Stimulated activated CD4-positive, alpha-beta T cell treated with anti-CD3 and anti-CD28 coated beads, Interleukin-12 subunit alpha, Interleukin-12 subunit beta, amount 100 ng/mL, for 4 hours (primary cell): ENCODE results near the gene TAF10.

Experiments used
- DNase-seq: peaks from one replicate; pipeline ENCODE4 v3.0.0-alpha.2; 2020

TAF10 gene

DNA sequence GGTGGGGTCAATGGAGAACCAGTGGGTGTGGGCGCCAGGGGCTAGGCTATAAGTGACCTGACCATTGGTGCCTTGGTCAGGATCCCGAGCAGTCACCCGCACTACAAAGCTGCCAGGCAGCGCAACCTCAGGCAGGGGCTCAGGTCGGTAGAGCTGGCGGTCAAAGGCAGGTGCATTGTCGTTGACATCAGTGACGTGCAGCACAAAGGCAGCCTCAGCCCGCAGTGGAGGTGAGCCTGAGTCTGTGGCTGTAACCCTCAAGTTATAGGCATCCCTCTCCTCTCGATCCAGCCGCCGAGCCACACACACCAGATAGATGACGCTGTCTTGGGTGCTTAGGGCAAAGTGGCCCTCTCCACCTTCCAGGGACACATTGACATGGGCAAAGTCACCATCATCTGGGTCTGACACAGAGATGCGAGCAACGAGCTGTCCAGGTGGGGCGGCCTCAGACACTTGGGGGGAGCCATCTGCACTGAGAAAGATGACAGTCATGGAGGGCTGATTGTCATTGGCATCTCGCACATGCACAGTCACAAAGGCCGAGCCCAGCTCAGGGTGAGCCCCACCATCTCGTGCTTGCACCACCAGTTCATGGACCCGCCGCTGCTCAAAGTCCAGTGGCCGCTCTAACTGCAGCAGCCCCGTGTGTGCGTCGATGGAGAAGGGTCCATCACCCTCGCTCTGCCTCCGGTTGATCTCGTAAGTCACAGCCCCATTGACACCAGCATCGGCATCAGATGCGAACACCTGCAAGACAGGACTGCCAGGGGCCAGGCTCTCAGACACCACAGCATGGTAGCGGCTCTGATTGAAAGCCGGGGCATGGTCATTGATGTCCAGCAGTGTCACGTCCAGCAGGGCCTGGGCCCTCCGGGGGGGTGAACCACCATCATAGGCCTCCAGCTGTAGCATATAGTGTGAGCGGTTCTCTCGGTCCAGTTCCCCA lies 28.3 kb upstream of the TAF10 start:
- DNase-seq: no peak

DNA sequence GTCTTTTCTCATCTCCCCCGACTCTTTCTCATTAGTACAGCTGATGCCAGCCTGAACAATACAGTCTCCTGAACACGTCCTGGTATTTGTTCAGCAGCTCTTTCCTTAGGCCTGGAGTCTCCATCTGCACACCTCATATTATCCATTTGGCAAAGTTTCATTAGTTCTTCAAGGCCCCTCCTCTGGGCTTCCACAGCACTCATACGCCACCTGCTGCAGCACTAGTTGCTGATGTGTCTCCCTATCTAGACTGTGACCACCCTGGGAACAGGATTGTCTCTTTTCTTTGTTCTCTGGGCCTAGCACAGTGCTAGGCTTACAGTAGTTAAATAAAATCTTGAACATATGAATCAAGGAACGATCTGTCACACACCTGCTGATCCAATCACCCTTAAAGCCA lies 26.4 kb upstream of the TAF10 start:
- no peak for DNase-seq

DNA sequence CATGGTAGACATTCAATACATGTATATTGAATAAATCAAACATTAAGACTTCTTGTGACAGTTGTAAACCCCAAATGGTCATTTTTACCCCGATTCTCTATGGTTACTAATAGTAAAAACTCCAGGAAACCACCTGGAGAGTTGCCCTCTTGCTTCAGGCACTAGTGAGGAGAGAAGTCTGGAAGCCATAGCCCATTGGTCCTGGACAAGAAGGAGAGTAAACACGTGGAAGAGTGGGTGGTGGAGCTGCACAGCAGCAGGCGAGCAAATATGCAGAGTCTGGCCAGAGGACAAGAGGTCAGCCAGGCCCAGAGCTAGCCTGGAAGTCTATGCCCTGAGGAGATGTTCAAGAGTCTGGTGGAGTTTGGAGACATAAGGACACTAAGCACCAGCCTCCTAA lies 25.9 kb upstream of the TAF10 start:
- DNase-seq: no peak

DNA sequence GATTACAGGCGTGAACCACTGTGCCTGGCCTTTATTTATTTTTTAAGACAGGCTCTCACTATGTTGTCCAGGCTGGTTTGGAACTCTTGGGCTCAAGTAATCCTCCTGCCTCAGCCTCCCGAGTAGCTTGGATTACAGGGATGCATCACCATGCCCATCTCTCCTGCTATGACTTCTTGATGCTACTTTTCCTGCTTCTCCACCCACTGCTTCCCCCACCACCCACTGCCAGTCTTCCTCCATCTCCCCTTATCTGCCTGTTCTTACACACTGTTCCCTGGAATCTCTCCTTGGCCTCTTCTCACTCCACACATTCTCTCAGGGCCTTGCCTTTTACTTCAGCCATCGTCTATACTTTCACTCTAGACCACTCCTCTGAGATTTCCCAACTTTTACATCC lies 24.5 kb upstream of the TAF10 start:
- DNase-seq: no peak

DNA sequence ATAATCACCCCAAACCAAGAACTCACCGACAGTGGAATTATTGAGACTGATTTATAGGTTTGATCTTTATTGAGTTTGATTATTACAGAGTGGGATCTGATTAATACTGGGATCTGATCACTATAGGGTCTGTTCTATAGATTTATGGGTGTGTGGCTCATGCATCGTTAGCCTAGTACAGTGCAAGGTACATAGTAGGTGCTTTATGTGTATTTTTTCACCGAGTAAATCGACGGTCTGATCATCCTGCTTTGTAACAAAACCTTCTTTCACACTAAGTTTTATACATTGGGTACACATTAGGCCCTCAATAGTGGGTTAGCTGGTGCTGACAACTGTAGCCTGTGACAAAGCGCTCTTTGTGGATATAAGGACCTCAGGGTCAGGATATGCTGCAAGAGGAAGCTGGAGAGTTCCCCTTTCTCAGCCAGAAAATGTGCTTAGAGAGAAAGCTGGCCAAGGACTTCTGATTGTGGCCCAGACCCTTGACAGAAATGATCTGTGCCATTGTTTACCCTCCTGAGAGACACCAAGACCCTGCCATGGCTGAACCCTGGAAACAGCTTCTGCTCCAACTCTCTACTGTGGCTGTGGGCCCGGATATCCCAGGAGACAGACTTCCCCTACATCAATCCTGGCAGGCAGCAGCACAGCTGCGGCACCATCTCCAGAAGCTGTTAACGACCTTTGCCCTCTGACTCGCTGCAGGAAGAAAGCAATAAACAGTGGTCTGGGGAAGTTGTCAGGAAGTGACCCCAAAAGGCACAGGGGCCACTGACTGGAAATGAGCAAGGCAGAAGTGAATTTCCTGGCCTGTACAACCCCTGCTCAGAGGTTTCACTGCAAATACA lies 23.3 kb upstream of the TAF10 start:
- no peak for DNase-seq

DNA sequence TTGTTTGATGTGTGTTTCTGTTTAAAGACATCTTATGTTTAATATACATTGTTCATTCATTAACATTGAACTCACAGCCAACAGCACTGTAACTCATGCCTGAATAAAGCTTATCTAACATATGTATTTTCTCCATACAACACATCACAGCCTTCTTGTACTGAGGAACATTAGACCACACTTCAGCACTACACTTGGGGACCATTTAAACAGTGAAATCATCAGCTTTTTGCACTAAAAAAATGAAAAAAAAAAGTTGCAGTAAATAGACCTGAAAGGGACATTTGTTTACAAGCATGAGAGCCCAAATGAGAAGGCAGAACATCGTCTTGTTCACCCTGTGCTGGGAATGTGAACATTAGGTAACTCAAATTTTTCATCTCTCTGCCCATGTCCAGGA lies 22.5 kb upstream of the TAF10 start:
- DNase-seq: no peak

DNA sequence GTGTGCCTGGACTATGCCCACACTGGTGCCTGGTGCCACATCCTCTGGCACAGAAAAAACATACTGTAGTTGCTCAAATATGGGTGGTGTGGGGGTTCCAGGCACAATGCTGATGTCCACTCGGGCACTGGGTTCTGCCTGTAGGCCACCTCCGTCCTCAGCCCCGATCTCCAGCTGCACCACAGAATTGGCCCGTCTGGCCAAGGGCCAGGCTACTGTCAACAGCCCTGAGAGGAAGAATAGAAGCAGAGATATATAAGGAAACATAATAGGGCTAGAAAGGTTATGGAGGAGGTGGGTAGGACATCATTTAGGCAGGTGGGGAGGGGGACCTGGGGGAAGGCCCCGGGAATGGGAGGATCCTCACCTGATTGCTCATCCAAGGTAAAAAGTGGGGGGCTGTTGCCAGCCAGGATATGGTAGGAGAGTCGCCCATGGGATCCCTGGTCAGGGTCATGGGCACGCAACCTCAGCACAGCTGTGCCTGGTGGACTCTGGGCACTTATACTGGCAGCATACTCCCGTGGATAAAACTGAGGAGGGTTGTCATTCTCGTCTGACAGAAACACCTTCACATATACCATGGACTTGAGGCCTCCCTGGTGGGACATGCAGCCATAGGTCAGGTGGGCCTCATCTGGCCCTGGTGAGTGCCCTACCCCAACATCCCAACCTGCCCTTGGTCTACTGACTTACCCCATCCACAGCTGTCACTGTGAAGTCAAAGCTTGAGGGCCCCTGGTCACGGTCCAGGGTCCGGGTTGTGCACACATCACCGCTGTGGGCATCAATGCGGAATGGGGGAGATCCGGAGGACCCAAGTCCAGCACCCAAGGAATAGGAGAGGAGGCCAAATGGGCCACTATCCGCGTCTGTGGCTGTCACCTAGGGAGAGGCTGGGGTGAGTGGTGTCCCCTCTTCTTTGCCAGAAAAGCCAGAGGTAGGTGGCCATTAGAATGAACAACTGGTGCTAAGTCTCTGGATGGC lies 21.7 kb upstream of the TAF10 start:
- no peak for DNase-seq

DNA sequence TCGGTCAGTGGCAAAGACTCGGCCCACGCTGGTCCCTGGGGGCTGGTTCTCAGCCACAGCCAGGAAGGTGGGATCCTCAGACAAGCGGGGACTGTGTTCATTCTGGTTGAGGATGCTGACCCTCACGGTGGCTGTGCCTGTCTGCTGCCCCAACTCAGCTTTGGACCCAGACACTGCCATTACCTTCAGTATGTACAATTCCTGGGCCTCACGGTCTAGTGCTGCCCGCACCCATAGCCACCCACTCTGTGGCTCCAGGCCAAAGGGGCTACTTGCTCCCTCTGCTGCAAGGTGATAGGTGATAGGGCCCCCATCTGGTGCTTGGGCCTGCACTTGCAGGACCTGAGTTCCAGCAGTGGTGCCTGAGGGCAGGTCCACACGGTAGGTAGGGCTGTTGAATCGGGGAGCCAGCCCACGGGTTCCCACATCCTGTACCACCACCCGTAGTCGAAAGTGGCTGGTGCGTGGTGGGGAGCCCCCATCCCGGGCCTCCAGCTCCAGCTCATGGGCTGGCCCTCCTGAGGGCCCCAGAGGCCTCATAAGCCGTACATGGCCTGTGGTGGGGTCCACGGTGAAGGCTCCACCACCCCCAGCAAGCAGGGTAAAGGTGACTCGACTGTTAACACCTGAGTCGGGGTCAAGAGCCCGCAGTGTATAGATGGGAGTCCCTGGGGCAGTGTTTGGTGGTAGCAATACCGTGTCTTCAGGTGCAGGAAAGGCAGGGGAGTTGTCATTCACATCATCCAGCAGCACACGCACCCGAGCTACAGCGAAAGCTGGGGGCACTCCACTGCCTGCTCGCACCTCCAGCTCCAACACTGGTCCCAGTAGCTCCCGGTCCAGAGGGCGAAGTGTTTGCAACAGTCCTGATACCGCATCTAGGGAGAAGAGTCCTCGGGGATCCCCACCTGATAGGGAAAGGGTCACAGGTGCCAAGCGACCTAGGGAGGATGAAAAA lies 20.4 kb upstream of the TAF10 start:
- DNase-seq: no peak

DNA sequence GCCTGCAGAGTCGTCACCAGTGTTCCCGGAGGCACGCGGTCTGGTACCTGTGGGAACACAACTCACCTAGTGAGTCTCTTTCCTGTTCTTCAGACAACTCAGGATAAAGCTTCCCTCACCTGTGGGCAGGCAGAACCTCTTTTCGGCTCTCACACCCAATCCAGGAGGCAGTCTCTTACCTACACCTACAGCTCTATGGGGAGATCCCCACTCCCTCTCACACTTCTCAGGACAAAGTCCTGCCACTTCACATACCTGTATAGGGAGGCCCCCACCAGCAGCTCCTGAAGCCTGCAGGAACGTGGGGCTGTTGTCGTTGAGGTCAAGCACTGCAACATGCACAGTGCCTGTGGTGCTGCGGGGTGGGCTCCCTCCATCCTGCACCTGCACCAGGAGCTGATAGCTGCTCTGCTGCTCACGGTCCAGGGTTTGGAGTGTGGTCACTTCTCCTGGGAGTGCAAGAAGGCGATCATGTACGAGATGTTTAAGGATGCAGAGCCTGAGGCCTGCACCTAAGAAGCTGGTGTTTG lies 19.4 kb upstream of the TAF10 start:
- no peak for DNase-seq

DNA sequence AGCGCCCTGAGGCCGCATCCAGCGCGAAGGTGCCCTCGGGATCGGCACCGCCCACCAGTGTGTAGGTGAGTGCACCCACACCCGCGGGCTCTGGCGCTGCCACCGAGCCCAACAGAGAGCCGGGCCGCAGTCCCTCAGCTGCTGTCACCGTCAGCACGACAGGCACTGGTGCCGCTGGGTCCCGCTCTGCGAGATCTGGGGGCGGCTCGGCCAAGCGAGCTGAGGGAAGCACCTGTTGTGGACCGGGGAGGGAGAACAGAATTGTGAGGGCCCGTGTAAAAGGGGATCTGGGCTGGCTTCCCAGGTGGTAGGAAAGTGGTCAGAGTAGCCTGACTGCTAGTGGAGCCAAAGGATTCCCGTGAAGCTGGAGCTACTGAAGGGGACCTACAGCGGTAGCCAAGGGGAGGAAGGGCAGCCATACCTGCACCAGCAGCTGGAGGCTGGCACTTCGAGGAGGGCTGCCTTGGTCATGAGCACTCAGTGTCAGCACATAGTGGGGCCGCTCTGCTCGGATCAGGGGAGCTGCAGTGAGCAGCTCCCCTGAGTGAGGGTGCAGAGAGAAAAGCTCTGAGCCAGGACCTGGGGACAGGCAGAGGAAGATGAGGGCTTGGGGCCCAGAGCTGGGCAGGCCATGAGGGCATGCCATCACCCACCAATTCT lies 18.7 kb upstream of the TAF10 start:
- DNase-seq: no peak

DNA sequence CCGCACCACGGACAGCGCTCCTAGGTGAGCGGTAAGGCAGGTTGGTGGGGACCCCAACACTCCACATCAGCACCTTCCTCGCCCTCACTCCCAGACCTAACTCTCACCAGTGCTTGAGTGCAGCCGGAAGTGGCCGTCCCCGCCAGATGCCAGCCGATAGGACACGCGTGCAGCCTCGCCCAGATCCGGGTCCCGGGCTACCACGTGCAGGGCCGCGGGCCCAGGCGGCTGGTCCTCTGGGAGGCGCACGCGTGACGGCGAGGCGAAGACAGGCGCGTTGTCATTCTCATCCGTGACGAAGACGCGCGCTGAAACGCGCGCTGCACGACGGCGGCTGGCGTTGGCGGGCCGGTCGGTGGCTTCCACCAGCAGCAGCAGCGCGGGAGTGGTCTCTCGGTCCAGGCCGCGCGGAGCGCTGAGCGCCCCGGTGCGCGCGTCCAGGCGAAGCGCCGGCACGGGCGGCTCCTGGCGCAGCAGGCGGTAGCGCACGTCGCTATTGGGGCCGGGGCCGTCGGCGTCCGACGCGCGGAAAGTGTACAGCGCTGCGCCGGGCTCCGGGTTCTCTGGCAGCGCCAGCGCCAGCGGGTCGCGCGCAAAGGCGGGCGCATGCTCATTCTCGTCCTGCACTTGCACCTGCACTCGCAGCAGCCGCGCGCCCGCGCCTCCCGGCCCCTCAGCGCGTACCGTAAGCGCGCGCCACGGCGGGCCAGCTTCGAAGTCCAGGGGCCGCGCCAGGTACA lies 18.0 kb upstream of the TAF10 start:
- DNase-seq: no peak

DNA sequence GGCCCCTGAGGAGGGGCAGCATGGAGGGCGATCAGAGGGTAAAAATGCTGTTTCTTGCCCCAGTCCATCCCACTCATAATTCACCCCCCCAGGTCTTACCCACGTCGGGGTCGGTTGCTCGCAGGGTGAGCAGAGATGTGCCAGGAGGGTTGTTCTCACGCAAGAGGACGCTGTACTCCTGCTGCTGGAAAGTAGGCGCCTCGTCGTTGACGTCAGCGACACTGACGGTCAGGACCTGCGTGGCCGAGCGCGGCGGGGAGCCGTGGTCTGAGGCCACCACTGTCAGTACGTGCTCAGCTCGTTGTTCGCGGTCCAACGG lies 17.5 kb upstream of the TAF10 start:
- DNase-seq: no peak

DNA sequence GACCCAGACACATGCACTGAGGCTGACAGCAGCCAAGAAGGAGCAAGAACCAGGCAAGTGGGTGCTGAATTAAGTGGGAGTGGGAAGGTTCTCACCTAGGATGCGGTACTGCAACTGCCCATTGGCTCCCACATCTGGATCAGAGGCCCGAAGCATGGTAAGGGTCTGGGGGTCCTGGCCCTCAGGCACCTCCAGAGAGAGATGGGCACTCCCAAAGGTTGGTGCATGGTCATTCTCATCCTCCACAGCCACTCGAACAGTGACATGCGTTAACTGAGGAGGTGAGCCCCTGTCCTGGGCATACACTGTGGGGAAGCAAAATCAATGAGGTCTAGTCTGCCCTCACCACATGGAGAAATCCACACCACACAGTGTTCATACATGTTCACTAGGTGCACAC lies 16.5 kb upstream of the TAF10 start:
- DNase-seq: no peak

DNA sequence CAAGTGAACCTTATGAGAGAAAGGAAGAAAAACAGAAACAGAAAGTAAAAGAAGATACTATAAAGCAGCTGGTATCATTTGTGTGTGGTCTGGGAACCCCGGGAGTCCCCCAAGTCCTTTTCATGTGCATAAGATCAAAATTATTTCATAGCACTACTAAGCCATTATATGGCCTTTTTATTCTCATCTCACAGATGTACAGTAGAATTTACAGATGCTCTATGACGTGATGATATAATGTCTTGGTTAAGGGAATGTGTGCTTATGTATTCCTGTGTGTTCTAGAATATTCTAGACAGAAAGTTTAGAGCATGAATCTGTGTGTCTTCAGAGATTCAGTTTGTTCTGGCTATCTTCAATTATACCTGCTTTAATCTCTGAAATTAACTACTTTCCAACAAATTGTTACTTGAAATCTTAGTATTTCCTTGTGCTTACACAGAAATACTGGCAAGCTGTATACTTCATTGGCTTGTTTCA lies 15.8 kb upstream of the TAF10 start:
- no peak for DNase-seq

DNA sequence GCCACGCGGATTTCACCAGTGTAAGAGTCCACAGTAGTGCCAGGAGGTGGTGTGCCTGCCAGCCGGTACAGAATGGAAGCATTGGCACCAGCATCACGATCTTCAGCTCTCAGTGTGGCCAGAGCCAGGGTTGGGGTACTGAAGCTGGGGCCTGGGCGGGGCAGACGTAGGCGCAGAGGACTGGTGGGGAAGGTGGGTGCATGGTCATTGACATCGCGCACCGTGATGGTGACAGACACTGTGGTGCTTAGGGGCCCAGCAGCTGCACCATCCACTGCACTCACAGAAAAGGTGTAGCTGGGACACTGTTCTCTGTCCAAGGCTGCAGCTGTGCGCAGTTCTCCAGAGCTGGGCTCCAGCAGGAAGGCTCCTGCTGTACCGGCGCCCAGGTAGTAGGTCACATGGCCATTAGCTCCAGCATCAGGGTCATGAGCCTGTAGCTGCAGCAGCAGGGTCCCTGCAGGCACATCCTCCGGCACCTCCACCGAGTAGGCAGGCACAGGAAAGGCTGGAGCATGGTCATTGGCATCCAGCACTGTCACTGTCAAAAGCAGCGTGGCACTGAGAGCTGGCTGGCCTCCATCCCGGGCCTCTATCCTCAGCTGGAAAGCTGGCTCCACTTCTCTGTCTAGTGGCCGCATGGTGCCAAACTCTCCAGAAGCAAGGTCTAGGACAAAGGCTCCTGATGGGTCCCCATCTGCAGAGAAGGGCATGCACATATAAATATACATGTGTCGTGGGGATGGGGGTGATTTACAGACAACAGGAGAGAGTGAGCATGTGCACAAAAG lies 15.2 kb upstream of the TAF10 start:
- no peak for DNase-seq

DNA sequence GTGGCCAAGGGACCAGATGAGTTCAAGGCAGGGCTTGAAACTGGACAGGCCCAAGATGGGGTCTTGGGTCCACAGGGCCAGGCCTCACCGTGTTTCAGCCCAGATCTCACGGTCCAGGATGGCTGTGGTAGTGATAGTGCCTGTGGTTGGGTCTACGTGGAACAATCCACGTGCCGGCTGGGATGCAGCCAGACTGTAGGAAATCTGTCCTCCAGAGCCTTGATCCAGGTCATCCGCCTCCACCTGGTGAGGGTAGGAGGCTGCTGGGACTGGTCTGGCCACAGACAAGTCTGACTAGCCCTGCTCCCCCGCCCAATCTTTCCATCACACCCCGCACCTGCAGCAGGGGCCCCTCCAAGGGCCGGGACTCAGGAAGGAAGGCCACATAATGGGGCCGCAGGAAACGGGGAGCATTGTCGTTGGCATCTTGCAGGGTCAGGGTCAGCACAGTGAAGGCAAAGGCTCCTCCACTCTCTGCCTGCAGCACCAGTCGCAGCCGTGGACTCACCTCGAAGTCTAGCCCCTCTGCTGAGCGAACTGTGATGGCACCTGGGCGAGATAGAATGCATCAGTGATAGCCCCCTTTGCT lies 13.9 kb upstream of the TAF10 start:
- no peak for DNase-seq

DNA sequence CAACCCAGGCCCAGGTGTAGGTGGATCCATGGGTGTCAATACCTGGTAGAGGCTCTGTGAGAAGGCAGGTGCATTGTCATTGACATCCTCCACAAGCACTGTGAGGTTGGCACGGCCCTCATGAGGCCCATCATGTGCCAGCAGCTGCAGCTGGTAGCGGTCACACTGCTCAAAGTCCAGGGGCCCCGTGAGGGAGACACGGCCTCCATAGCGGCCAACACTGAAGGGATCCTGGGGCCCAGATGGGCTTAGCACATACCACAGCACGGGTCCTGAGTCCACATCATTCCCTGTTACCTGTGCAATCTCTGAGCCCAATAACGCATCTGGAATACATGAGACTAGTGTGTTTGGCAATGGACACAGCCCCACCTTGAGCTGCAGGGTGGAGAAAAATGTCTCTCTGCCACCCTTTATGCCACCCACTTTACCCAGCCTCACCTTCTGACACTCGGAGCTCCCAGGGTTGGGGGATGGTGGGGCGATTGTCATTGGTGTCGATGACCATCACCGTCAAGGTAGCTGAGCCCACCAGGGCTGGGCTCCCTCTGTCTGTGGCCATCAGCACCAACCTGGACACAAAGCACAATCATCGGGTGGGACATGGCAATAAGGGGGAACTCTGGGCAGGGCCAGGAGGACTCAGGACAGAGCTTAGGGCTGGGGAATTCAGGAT lies 13.3 kb upstream of the TAF10 start:
- no peak for DNase-seq
